ENCODE measurements around the gene TLCD1.

Gene TLCD1

GRCh38 chr17:28714281-28714680 is 11.8 kb downstream of the TLCD1 start:
- H3K4me3 ChIP-seq (ENCODE audit: low read length, poor library complexity, severe bottlenecking): no peak overlapping the region
- 0 out of 2 replicates have a peak, but pooled peaks cover 3% of the 10 kb centered on the region for H3F3A ChIP-seq (ENCODE audit: low read depth)
- H3K4me1 ChIP-seq (ENCODE audit: insufficient read depth, low read length, poor library complexity, severe bottlenecking): peaks cover 8% of the 10 kb centered on the region
- no peaks in the 10 kb centered on the region for H3K9me2 ChIP-seq (replicated peaks; ENCODE audit: low read depth, low read length)
- no peak for TF ChIP-seq EZH2phosphoT487 (IDR thresholded peaks at IDR 0.05; ENCODE audit: borderline replicate concordance)
- 0 out of 2 replicates have a peak, but pooled peaks have one; percentile 20 for TF ChIP-seq CTCF (conservative IDR thresholded peaks at IDR 0.05; ENCODE audit: low read length)
- H3K27me3 ChIP-seq (ENCODE audit: insufficient read depth, low read length, poor library complexity, severe bottlenecking): no peaks in the 10 kb centered on the region
- no peak overlapping the region for H3K9ac ChIP-seq (ENCODE audit: low read depth, low read length, poor library complexity, severe bottlenecking)
- H3K79me2 ChIP-seq (ENCODE audit: insufficient read depth, low read length): peaks cover 15% of the 10 kb centered on the region; the same call in 1 of the 2 replicates
- H3K36me3 ChIP-seq (ENCODE audit: insufficient read depth, low read length): no peaks in the 10 kb centered on the region
- no peaks in the 10 kb centered on the region for H3K9me3 ChIP-seq (ENCODE audit: insufficient read depth, low read depth, low read length)
- no peaks in the 10 kb centered on the region for H4K20me1 ChIP-seq (ENCODE audit: insufficient read depth, low read length, poor library complexity, severe bottlenecking)
- H2AFZ ChIP-seq (ENCODE audit: low read length): no peak overlapping the region
- no peak overlapping the region for H3K4me2 ChIP-seq (ENCODE audit: low read depth, low read length, poor library complexity, severe bottlenecking)

- peak overlapping the region; percentile 83 for H2AFZ ChIP-seq (ENCODE audit: low read length)
- H3K9me2 ChIP-seq (replicated peaks; ENCODE audit: low read depth, low read length): no peaks in the 10 kb centered on the region
- H3K4me3 ChIP-seq (ENCODE audit: low read length, poor library complexity, severe bottlenecking): peak overlapping the region; percentile 78
- H3K9me3 ChIP-seq (ENCODE audit: insufficient read depth, low read depth, low read length): no peaks in the 10 kb centered on the region
- H3F3A ChIP-seq (ENCODE audit: low read depth): 0 out of 2 replicates have a peak, but pooled peaks cover 3% of the 10 kb centered on the region
- no peaks in the 10 kb centered on the region for H4K20me1 ChIP-seq (ENCODE audit: insufficient read depth, low read length, poor library complexity, severe bottlenecking)
- peaks cover 19% of the 10 kb centered on the region; the same call in 1 of the 2 replicates for H3K79me2 ChIP-seq (ENCODE audit: insufficient read depth, low read length)
- H3K4me2 ChIP-seq (ENCODE audit: low read depth, low read length, poor library complexity, severe bottlenecking): peak overlapping the region; percentile 79
- no peaks in the 10 kb centered on the region for H3K27me3 ChIP-seq (ENCODE audit: insufficient read depth, low read length, poor library complexity, severe bottlenecking)
- TF ChIP-seq EZH2phosphoT487 (IDR thresholded peaks at IDR 0.05; ENCODE audit: borderline replicate concordance): no peak
- H3K4me1 ChIP-seq (ENCODE audit: insufficient read depth, low read length, poor library complexity, severe bottlenecking): peaks cover 8% of the 10 kb centered on the region
- H3K36me3 ChIP-seq (ENCODE audit: insufficient read depth, low read length): no peaks in the 10 kb centered on the region
- H3K9ac ChIP-seq (ENCODE audit: low read depth, low read length, poor library complexity, severe bottlenecking): peak overlapping the region; percentile 93
Observed at GRCh38 chr17:28712705-28713415, 13.2 kb downstream of the TLCD1 start.

- TF ChIP-seq EZH2phosphoT487 (IDR thresholded peaks at IDR 0.05; ENCODE audit: borderline replicate concordance): no peak
- peak; percentile 40 for TF ChIP-seq CTCF (conservative IDR thresholded peaks at IDR 0.05; ENCODE audit: low read length)
- peaks cover 19% of the 10 kb centered on the region; the same call in 1 of the 2 replicates for H3K79me2 ChIP-seq (ENCODE audit: insufficient read depth, low read length)
- H3K9me2 ChIP-seq (replicated peaks; ENCODE audit: low read depth, low read length): no peaks in the 10 kb centered on the region
- H3K27me3 ChIP-seq (ENCODE audit: insufficient read depth, low read length, poor library complexity, severe bottlenecking): no peaks in the 10 kb centered on the region
- no peaks in the 10 kb centered on the region for H3K9me3 ChIP-seq (ENCODE audit: insufficient read depth, low read depth, low read length)
- H3F3A ChIP-seq (ENCODE audit: low read depth): 0 out of 2 replicates have a peak, but pooled peaks cover 3% of the 10 kb centered on the region
- H3K4me2 ChIP-seq (ENCODE audit: low read depth, low read length, poor library complexity, severe bottlenecking): peak overlapping the region; percentile 79
- H3K4me1 ChIP-seq (ENCODE audit: insufficient read depth, low read length, poor library complexity, severe bottlenecking): peaks cover 8% of the 10 kb centered on the region
- H3K4me3 ChIP-seq (ENCODE audit: low read length, poor library complexity, severe bottlenecking): peak overlapping the region; percentile 78
- peak overlapping the region; percentile 83 for H2AFZ ChIP-seq (ENCODE audit: low read length)
- peak overlapping the region; percentile 93 for H3K9ac ChIP-seq (ENCODE audit: low read depth, low read length, poor library complexity, severe bottlenecking)
- H4K20me1 ChIP-seq (ENCODE audit: insufficient read depth, low read length, poor library complexity, severe bottlenecking): no peaks in the 10 kb centered on the region
- H3K36me3 ChIP-seq (ENCODE audit: insufficient read depth, low read length): no peaks in the 10 kb centered on the region
Observed at GRCh38 chr17:28712032-28712704, 13.9 kb downstream of the TLCD1 start.

All from Loucy (cell line).